ENCODE data around the gene OR8B12.

GRCh38 chr11:124581817-124582216, 38.4 kb upstream of the OR8B12 start:
- TF ChIP-seq RFX5 (IDR thresholded peaks at IDR 0.05; ENCODE audit: low read depth, low read length) = no peak
- no peak for TF ChIP-seq CTCF (IDR thresholded peaks at IDR 0.05 in 2 of 3, conservative IDR thresholded peaks at IDR 0.05 in 1 of 3; ENCODE audit: control insufficient read depth in 2 of 3, extremely low read depth in 1 of 3, insufficient read depth in 1 of 3, low read depth in 3 of 3, low read length in 3 of 3)
- TF ChIP-seq JUNB (IDR thresholded peaks at IDR 0.05) = no peak
- TF ChIP-seq MYC (IDR thresholded peaks at IDR 0.05; ENCODE audit: insufficient read depth, insufficient read length, insufficient replicate concordance, low read length, severe bottlenecking) = no peak
- no peak for TF ChIP-seq PRDM15 (CRISPR knock-in tag; IDR thresholded peaks at IDR 0.05)
- TF ChIP-seq SIX5 (IDR thresholded peaks at IDR 0.05; ENCODE audit: low read depth, low read length, severe bottlenecking) = no peak
- TF ChIP-seq EP300 (IDR thresholded peaks at IDR 0.05; ENCODE audit: borderline replicate concordance in 1 of 2, control insufficient read depth in 1 of 2, low read depth in 2 of 2, low read length in 2 of 2) = no peak

Data from GM12878 (cell line).